Measurements from ENCODE around the gene SCO2.

- TF ChIP-seq MAX (IDR thresholded peaks at IDR 0.05; ENCODE audit: low read depth, low read length), result no peak
- TF ChIP-seq, protein P1, sequence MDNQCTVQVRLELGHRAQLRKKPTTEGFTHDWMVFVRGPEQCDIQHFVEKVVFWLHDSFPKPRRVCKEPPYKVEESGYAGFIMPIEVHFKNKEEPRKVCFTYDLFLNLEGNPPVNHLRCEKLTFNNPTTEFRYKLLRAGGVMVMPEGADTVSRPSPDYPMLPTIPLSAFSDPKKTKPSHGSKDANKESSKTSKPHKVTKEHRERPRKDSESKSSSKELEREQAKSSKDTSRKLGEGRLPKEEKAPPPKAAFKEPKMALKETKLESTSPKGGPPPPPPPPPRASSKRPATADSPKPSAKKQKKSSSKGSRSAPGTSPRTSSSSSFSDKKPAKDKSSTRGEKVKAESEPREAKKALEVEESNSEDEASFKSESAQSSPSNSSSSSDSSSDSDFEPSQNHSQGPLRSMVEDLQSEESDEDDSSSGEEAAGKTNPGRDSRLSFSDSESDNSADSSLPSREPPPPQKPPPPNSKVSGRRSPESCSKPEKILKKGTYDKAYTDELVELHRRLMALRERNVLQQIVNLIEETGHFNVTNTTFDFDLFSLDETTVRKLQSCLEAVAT (IDR thresholded peaks at IDR 0.05), result no peak
Observed at GRCh38 chr22:50485221-50486131, 39.9 kb downstream of the SCO2 start.

Measured in GM12878 (cell line).